ENCODE results near the gene GSK3B.
"Not testable (repeated sequence)": the region's sequence is repeated elsewhere in the genome, so short reads cannot be mapped to it uniquely, and the experiment has no call there.

Gene GSK3B

GRCh38 chr3:120052677-120053076 lies 41.6 kb downstream of the GSK3B start:
- no peak for DNase-seq (ENCODE audit: low read depth)
- H3K4me3 ChIP-seq (ENCODE audit: low read depth, low read length): no peak overlapping the region
- no peak for TF ChIP-seq CTCF (IDR thresholded peaks at IDR 0.05; ENCODE audit: low read depth, low read length, missing control alignments)
- in situ Hi-C loops (cut with HindIII; ENCODE audit: low sequenced_read_pairs): no loop called here

GRCh38 chr3:120052225-120052624 lies 42.0 kb downstream of the GSK3B start:
- no peak for DNase-seq (ENCODE audit: low read depth)
- no peak for TF ChIP-seq CTCF (IDR thresholded peaks at IDR 0.05; ENCODE audit: low read depth, low read length, missing control alignments)
- no peak overlapping the region for H3K4me3 ChIP-seq (ENCODE audit: low read depth, low read length)
- in situ Hi-C loops (cut with HindIII; ENCODE audit: low sequenced_read_pairs): no loop called here

GRCh38 chr3:120051570-120051969 lies 42.7 kb downstream of the GSK3B start:
- in situ Hi-C loops (cut with HindIII; ENCODE audit: low sequenced_read_pairs); DNase-seq (ENCODE audit: low read depth); H3K4me3 ChIP-seq (ENCODE audit: low read depth, low read length): not testable (repeated sequence)

GRCh38 chr3:120049881-120050539 lies 44.2 kb downstream of the GSK3B start:
- TF ChIP-seq CTCF (IDR thresholded peaks at IDR 0.05; ENCODE audit: low read depth, low read length, missing control alignments): no peak
- DNase-seq (ENCODE audit: low read depth): no peak
- in situ Hi-C loops (cut with HindIII; ENCODE audit: low sequenced_read_pairs): no loop called here
- H3K4me3 ChIP-seq (ENCODE audit: low read depth, low read length): no peak overlapping the region

- H3K4me3 ChIP-seq (ENCODE audit: low read depth, low read length): no peak overlapping the region
- in situ Hi-C loops (cut with HindIII; ENCODE audit: low sequenced_read_pairs): no loop called here
- no peak for DNase-seq (ENCODE audit: low read depth)
- TF ChIP-seq CTCF (IDR thresholded peaks at IDR 0.05; ENCODE audit: low read depth, low read length, missing control alignments): no peak
Observed at GRCh38 chr3:120049072-120049471, 45.2 kb downstream of the GSK3B start.

GRCh38 chr3:120048355-120049041 lies 45.7 kb downstream of the GSK3B start:
- in situ Hi-C loops (cut with HindIII; ENCODE audit: low sequenced_read_pairs): no loop called here
- DNase-seq (ENCODE audit: low read depth): no peak
- no peak for TF ChIP-seq CTCF (IDR thresholded peaks at IDR 0.05; ENCODE audit: low read depth, low read length, missing control alignments)
- no peak overlapping the region for H3K4me3 ChIP-seq (ENCODE audit: low read depth, low read length)

- in situ Hi-C loops (cut with HindIII; ENCODE audit: low sequenced_read_pairs): no loop called here
- DNase-seq (ENCODE audit: low read depth): no peak
- no peak for TF ChIP-seq CTCF (IDR thresholded peaks at IDR 0.05; ENCODE audit: low read depth, low read length, missing control alignments)
- no peak overlapping the region for H3K4me3 ChIP-seq (ENCODE audit: low read depth, low read length)
Observed at GRCh38 chr3:120047686-120048085, 46.6 kb downstream of the GSK3B start.
